Lower lobe of right lung (tissue), 2 donors: ENCODE data around the gene PHF2. TPM values are rescaled to one million over a fixed set of nuclear protein-coding genes. Genes with fewer than 3 reads are reported as not detected.

Experiments used
- ATAC-seq, 2 donors: fragments of 200-7000 bp; cut with Tn5 transposase; one replicate each; pipeline ENCODE4 v1.9.1; 2020 to 2022; ENCODE audit warnings: mild to moderate bottlenecking in 2 of 2, moderate library complexity in 2 of 2
- DNase-seq: peaks from one replicate; pipeline ENCODE4 v3.0.0-alpha.2; 2020
- H3K27ac ChIP-seq: fragments of 200-600 bp; one replicate; pipeline ENCODE4 v1.8.0; 2022
- H3K27me3 ChIP-seq: fragments of 200-600 bp; one replicate; pipeline ENCODE4 v1.8.0; 2022; ENCODE audit warnings: low read depth
- H3K36me3 ChIP-seq: fragments of 200-600 bp; one replicate; pipeline ENCODE4 v1.8.0; 2022; ENCODE audit warnings: mild to moderate bottlenecking
- H3K4me1 ChIP-seq: fragments of 200-600 bp; one replicate; pipeline ENCODE4 v1.8.0; 2022
- H3K4me3 ChIP-seq: fragments of 200-600 bp; one replicate; pipeline ENCODE4 v1.8.0; 2022; ENCODE audit warnings: mild to moderate bottlenecking
- H3K9me3 ChIP-seq: fragments of 200-600 bp; one replicate; pipeline ENCODE4 v1.8.0; 2022
- CTCF ChIP-seq: fragments of 200-600 bp; IDR thresholded peaks from one replicate; pipeline ENCODE4 v1.8.0; 2022; ENCODE audit warnings: antibody characterized with exemption, mild to moderate bottlenecking
- intact Hi-C: fragments of 100-400 bp; cut with DNase I; formaldehyde crosslinking; loops from one replicate; pipeline ENCODE4 v1.11.0; 2022
- total RNA-seq: library from RNA; stranded (reverse); fragmentation: NEBNext Ultra II Directional; extraction: Animal tissue kit (Norgen Biotek cat#: 25700); gene quantifications from one replicate; pipeline ENCODE4 v1.2.1, GENCODE V29; 2021
- donor health status: DM: no; HTN: yes; CAD: no; lungs with severe emphysema.

PHF2 gene
- total RNA-seq, 1 donor from 2014 or later = 39.1 TPM

GRCh38 chr9:93655621-93656425 lies 79.4 kb downstream of the PHF2 start:
- no peaks in the 10 kb centered on the region for H3K9me3 ChIP-seq
- H3K4me3 ChIP-seq = no peak overlapping the region
- intact Hi-C loops = no loop called here
- peak; percentile 35 for DNase-seq
- peaks cover 92% of the 10 kb centered on the region for H3K36me3 ChIP-seq
- no peak for ATAC-seq
- no peak for TF ChIP-seq CTCF
- no peaks in the 10 kb centered on the region for H3K27me3 ChIP-seq
- no peaks in the 10 kb centered on the region for H3K4me1 ChIP-seq
- no peak overlapping the region for H3K27ac ChIP-seq

GRCh38 chr9:93656426-93657239 lies 80.2 kb downstream of the PHF2 start:
- intact Hi-C loops = no loop called here
- Histone ChIP-seq H3K9me3 (no peaks in the 10 kb centered on the region), H3K36me3 (peaks cover 86% of the 10 kb centered on the region), H3K4me1 (no peaks in the 10 kb centered on the region), H3K4me3 (no peak overlapping the region), H3K27ac (no peak overlapping the region), H3K27me3 (no peaks in the 10 kb centered on the region)
- ATAC-seq (no peak), DNase-seq (no peak)
- no peak for TF ChIP-seq CTCF

DNA sequence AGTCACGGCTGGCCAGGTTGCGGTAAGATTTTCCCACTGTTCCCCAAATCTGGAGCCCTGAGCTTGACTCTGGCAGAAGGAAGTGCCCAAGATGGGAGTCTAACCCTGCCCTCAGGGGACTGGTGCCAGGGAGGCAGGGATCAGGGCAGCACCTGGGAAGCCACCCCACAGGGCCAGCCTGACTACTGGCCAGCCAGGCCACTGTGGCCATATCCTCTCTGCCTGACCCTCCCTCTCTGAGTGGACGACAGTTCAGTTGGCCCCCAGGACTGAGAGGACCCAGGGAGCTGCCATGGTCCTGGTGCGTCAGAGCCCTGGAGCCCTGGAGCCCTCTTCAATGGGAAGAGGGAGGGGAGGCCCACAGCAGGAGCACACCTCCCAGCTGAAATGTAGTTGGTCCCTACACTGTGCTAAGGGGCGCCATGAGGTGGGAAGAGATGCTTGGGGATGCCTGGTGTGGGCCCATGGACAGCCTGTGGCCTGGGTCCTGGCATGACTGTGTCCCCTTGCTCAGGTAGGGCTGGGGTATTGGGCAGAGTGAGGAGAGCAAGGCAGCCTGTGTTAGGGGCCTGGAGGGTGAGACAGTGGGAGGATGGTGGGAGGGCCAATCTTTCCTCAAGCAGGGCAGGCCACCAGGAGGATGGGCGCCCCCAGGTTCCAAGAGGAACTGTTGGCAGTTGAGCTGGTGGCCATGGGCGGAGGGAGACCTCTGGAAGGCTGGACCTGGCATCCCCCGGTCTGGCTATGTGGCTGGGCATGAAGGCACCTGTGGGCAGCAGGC lies 81.1 kb downstream of the PHF2 start:
- Histone ChIP-seq H3K9me3 (no peaks in the 10 kb centered on the region), H3K27me3 (no peaks in the 10 kb centered on the region), H3K27ac (no peak overlapping the region), H3K36me3 (peaks cover 82% of the 10 kb centered on the region), H3K4me3 (no peak overlapping the region), H3K4me1 (no peaks in the 10 kb centered on the region)
- peak; percentile 38 for DNase-seq
- no peak for ATAC-seq
- intact Hi-C loops = no loop called here
- TF ChIP-seq CTCF = no peak

DNA sequence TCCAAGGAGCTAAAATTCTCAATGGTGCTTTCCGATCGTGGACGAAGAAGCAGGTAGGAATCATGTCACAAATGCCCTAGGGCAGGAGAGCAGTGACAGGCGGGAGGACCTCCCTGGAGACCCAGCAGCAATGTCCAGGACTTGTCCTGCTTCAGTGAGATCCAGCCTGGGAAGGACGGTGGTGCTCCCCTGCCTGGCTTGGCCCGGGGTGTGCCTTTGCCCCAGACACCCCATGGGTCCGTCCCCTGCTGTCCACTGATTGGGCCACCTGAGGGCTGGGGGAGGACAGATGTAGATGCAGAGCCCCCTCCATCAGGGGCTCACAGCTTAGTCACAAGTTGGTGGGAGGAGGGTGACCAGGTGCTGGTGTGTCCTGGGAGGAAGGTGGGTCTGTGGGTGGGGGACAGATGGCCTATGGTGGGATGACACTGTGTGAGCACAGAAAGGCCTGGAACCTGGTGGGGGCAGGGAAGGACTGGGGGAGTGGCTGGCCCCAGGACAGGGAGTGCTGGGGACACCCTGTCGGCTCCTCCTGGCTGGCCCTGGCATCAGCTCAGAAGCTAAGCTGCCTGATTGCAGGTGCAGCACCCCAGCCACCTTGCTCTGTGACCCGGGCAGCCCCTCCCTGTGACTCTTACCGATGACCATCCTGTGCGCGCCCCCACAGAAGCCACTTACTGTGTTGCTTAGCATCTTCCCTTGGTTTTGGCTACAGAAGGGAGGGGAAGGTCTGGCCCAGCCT lies 82.0 kb downstream of the PHF2 start:
- peaks cover 82% of the 10 kb centered on the region for H3K36me3 ChIP-seq

More for the DNA sequence above, 82.0 kb downstream of the PHF2 start:
- ATAC-seq (no peak), DNase-seq (peak; percentile 27)
- H3K4me3 ChIP-seq = no peak overlapping the region
- TF ChIP-seq CTCF = no peak
- H3K27ac ChIP-seq = no peak overlapping the region
- no peaks in the 10 kb centered on the region for H3K4me1 ChIP-seq
- intact Hi-C loops = no loop called here
- H3K9me3 ChIP-seq = no peaks in the 10 kb centered on the region
- no peaks in the 10 kb centered on the region for H3K27me3 ChIP-seq
